GM12892 (cell line): Measurements from ENCODE around the gene GRAP2.

ENCODE experiments used
- DNase-seq: peaks from one replicate; pipeline ENCODE4 v3.0.0; 2011; ENCODE audit not compliant: insufficient read length
- FAIRE-seq: peaks from 2 replicates; lab custom pipeline; 2011; peaks lifted over from hg19 to GRCh38; lab: Jason Lieb, UNC
- POLR2A ChIP-seq: IDR thresholded peaks from 2 replicates; pipeline ENCODE4 v1.6.1; 2011; ENCODE audit warnings: low read depth, low read length, control low read depth
- POLR2AphosphoS5 ChIP-seq: IDR thresholded peaks from 2 replicates; pipeline ENCODE4 v1.6.1; 2011; ENCODE audit warnings: low read depth, low read length, control low read depth
- TAF1 ChIP-seq: IDR thresholded peaks from 2 replicates; pipeline ENCODE4 v1.6.1; 2011; ENCODE audit warnings: low read depth, mild to moderate bottlenecking, control low read depth, low read length, borderline replicate concordance

GRAP2 gene

DNA sequence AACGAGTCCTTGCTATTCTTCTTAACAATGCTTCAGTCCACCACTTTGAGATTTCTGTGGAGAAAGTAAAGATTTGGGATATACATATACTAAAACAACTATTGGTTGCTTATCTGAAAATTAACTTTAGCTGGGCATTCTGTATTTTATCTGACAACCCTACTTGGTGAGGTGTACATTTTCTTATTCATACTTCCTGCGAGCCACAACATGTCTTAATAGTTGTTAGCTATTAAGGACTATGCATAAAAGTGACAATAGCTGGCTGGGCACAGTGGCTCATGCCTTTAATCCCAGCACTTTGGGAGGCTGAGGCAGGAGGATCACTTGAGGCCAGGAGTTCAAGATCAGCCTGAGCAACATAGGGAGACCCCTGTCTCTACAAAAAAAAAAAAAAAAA, 31.3 kb downstream of the GRAP2 start:
- TF ChIP-seq POLR2AphosphoS5: no peak
- DNase-seq (no peak), FAIRE-seq (no peak)

DNA sequence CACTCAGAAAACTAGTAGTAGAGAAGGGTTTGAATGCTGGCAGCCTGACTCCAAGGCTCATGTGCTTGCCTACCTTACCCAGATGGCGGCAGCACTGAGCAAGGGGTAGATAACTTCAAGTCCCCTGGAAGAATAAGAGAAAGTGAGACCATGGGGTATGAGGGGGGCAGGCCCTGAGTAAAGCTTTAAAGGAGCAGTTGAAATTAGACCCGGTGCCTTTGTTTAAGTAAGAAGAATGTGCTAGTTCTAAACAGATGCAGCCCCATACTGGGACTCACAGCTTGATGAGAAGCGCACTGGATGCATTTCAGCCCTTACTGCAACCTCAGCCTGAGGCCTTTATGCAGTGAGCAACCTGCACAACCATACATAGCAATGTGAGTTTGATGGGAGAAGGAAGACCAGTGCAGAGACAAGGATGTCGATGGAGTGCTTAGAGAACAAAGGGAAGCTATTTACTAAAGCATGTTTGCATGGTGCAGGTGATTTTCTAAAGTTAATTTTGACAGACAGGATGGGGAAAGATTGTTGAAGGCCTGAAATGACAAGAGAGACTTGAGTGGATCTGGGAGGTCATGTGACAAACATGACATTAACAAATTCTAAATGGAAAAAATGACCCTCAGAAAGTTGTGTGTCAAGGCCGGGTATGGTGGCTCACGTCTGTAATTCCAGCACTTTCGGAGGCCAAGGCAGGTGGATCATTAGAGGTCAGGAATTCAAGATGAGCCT, 32.2 kb downstream of the GRAP2 start:
- FAIRE-seq (peak; percentile 73), DNase-seq (no peak)
- TF ChIP-seq POLR2A: no peak
- TF ChIP-seq POLR2AphosphoS5: no peak
- TF ChIP-seq TAF1: no peak

DNA sequence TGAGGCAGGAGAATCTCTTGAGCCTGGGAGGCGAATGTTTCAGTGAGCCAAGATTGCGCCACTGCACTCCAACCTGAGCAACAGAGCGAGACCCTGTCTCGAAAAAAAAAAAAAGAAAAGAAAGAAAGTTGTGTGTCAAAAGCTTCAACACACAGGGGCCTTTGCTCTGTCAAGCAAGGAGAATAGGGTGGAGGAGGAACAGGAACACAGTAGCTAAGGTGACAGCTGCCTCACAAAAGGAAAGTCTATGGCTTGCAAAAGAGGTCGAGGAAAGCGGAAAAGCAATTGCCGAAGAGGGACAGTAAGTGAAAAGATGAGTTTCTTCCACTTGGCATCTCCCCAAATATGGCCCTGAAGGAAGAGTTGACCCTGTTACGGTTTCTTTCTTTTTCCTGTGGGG, 32.9 kb downstream of the GRAP2 start:
- FAIRE-seq: no peak
- DNase-seq: no peak
- TF ChIP-seq POLR2A: no peak
- no peak for TF ChIP-seq TAF1
- no peak for TF ChIP-seq POLR2AphosphoS5

DNA sequence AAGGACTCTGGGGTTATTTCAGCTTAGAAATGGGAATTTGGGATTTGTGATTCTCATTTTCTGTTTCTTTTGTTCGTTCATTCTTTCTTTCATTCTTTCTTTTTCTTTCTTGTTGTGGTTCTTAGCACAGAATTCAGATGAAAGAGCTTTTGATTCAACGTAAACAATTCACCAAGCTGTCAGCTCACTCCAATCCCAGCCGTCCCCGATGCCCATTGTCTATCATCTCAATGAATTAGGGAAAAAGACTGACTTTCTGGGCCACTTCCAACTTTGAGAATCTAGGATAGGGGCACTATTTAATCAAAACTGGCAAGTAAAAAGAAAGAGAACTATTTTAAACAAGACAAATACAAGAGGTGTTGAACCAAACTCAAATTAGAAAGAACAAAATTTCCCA, 34.2 kb downstream of the GRAP2 start:
- no peak for FAIRE-seq
- no peak for TF ChIP-seq POLR2A
- TF ChIP-seq TAF1: no peak
- TF ChIP-seq POLR2AphosphoS5: no peak
- no peak for DNase-seq

DNA sequence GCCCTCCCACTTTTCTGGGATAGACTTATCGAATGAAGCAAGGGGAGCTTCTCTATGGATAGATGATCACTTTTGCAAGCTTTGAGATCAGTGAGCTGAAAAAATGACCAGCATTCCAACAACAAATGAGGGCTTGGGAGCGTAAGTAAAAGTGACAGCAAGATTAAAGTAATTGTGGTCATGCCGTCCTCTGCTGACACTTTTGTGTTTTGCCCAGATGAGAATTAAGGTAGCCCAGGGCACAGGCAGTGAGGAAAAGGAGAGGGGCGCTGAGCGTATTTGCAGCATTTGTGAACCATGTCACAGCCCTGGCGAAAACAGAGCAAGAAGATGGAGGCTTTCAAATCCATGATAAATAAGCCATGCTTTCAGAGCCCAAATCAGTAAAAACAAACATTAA, 34.7 kb downstream of the GRAP2 start:
- no peak for DNase-seq
- FAIRE-seq: peak; percentile 36
- TF ChIP-seq POLR2AphosphoS5: no peak
- TF ChIP-seq POLR2A: no peak
- no peak for TF ChIP-seq TAF1

DNA sequence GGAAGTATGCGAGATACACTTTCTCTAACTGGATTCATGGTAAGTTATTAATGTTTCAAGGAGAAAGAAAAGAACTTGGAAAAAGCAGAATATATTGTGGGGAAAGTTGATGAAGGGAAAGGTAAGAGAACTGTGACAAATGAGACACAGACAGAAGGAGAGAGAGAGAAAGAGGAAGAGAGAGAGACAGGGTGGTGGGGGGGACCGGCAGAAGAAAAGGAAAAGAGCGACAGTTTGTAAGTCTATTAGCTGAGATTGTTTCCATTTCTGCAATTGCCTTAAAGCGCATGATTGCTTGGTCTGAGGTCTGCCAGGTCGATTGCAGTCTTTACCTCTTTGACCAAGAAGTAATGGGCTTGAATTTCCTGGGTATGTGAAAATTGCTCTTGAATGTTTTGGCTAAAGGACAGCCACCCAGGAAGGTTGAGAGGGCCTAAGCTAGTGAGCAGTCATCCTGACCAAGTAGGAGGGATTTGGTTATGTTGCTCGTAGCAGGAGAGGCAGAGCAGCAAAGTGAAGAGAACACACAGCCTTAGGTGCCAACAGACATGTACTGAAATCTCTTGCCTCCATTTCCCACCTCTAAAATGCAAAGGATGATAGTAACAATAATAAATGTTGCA, 35.8 kb downstream of the GRAP2 start:
- TF ChIP-seq TAF1 (no peak), POLR2AphosphoS5 (no peak), POLR2A (no peak)
- DNase-seq: no peak
- peak; percentile 60 for FAIRE-seq

DNA sequence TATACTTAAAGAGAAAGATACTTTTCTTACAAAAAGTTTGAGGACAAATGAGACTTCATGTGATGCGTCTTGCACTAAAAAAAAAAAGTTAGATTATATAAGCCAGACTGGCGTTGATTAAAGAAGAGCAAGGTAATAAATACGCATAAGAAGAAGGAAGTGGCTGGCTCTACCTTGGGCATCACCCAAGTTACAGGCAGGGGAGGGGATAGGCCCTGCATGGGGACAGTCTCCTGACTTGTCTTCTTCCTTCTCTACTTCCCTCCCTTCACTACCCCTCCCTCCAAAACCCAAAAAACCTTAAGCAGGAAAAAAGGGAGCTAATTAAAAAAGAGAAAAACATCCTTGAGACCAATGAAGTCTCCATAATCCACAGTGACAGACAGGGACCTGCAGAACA, 37.0 kb downstream of the GRAP2 start:
- FAIRE-seq: no peak

DNA sequence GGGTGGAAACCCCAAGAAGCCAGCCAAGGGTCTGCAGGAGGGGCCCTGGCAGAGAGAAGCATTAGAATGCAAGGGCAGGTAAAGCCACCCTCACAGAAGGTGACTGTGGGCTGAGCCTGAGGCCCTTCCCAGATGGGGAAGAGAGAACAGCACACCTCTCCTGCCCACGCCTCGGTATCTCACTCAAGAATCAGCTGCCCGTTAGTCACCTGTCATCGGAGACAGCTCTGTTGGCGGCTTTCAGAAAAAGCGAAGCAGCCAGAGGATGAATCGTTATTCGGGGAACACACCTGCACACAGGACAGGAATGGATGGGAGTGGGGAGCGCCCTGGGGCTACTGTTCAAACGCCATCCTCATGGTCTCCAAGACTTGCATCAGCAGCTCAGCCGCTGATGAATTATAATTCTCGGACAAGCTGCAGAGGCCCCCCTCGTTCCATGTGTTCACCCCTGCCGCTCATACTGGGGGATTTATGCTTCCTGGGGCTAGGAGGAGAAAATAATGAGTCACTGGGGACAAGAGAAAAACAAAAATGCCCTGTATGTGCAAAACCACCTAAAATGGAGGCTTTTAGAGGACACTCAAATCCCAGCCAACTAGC, 37.7 kb downstream of the GRAP2 start:
- TF ChIP-seq TAF1 (no peak), POLR2A (no peak)
- no peak for FAIRE-seq
- no peak for DNase-seq

More for the DNA sequence above, 37.0 kb downstream of the GRAP2 start:
- no peak for DNase-seq
- no peak for TF ChIP-seq POLR2AphosphoS5
- no peak for TF ChIP-seq POLR2A
- no peak for TF ChIP-seq TAF1

DNA sequence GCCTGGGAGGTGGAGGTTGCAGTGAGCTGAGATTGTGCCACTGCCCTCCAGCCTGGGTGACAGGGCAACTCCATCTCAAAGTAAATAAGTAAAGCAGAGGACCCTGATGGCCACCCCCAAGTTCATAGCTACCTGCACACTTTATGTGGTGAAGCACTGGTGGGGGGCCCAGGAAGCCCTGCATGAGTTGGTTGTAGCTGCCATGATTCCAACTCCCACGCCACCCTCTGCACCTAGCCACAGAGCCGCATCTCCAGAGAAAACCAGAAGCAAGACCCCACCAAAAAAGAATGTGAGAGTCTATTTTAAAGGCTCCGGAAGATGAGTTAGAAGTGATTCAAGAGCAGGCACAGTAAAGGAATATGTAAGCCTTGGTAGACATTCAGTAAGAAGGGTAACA, 38.9 kb downstream of the GRAP2 start:
- TF ChIP-seq POLR2AphosphoS5 (no peak), TAF1 (no peak), POLR2A (no peak)
- DNase-seq (no peak), FAIRE-seq (no peak)

DNA sequence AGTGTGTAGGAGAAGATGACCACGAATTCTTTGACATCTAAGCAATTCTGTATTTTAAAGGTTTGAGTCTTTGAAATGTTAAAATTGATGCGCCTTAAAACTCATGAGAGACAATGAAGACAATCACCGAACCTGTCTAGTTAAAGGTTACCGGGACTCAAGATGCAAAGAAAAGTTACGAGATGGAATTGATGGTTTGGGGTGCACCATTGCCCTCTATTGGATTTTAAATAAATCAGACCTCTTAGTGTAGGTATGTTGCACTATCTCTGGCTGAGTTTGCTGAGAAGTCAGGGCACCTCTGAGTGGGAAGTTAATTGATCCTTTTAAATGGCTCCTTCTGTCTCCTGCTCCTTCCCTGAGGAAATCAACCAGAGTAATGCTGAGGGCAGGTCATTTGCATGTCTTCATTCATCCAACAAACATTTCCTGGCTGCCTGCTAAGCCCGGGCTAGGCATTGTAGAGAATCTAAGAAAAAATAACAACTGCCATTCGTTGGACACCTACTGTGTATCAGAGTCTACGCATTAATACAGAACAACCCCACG, 39.9 kb downstream of the GRAP2 start:
- no peak for DNase-seq
- TF ChIP-seq TAF1 (no peak), POLR2A (no peak), POLR2AphosphoS5 (no peak)
- no peak for FAIRE-seq

DNA sequence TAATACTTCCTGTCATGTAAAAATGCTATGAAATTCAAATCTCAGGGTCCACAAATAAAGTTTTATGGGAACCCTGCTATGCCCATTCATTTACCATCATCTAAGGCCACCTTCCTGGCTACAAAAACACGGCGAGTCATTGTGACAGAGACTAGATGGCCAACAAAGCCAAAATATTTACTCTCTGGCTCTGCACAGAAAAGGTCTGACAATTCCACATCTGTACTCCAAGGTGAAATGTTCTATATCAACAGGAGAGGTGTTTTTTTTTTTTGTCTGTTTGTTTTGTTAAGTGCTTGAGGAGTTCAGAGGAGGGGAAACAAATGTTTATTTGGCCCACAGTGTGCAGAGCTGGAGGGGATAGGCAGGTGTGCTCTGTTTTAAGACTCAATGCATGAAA, 40.7 kb downstream of the GRAP2 start:
- TF ChIP-seq POLR2AphosphoS5 (no peak), TAF1 (no peak), POLR2A (no peak)
- FAIRE-seq: no peak
- DNase-seq: no peak
